Body of pancreas (tissue), 4 donors: ENCODE results near the gene DUSP18.

Experiments
- POLR2A ChIP-seq, 3 donors: fragments of 450-650 bp; IDR thresholded peaks; one replicate each; pipeline ENCODE4 v1.6.1; 2016; ENCODE audit warnings: antibody characterized with exemption in 3 of 3, mild to moderate bottlenecking in 2 of 3
- TF ChIP-seq, protein P1 (sequence below), 7 experiments: fragments of 450-650 bp in 4 of 7; fragments of 200-600 bp in 3 of 7; sonication (generic) in 3 of 7; IDR thresholded peaks; one replicate each; pipeline ENCODE4 v1.5.1; 2016 to 2019; ENCODE audit warnings: antibody characterized with exemption in 7 of 7

DNA sequence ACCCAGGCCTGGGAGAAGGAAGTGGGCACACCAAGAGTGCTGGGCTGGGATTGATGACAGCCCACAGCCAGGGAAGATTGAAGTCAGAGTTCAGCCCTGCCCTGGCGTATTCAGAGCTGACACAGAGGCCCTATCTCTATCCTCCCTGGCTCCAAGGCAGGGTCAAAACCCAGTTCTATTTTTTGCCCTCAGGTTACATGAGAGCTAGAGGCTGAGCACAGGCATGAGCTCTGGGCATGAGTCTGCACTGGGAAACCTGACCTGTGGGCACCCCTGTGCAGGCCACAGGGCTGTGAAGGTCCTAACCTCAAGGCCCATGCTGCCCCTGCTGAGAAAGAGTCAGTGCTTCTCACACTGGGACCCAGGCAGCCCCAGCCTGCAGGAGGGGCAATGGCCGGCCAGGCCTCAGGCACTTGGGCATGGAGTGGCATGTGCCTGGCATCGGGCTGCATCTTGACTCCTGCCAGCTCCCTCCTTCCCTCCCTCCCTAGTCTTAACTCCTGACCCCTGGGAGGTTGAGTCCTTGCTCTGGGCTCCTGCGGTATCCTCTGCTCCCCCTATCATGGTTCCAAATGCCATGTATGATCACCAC, 26.7 kb downstream of the DUSP18 start:
- TF ChIP-seq POLR2A (IDR thresholded peaks at IDR 0.05): no peak
- TF ChIP-seq, protein P1, sequence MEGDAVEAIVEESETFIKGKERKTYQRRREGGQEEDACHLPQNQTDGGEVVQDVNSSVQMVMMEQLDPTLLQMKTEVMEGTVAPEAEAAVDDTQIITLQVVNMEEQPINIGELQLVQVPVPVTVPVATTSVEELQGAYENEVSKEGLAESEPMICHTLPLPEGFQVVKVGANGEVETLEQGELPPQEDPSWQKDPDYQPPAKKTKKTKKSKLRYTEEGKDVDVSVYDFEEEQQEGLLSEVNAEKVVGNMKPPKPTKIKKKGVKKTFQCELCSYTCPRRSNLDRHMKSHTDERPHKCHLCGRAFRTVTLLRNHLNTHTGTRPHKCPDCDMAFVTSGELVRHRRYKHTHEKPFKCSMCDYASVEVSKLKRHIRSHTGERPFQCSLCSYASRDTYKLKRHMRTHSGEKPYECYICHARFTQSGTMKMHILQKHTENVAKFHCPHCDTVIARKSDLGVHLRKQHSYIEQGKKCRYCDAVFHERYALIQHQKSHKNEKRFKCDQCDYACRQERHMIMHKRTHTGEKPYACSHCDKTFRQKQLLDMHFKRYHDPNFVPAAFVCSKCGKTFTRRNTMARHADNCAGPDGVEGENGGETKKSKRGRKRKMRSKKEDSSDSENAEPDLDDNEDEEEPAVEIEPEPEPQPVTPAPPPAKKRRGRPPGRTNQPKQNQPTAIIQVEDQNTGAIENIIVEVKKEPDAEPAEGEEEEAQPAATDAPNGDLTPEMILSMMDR (IDR thresholded peaks at IDR 0.05): no peak
